Natural killer cell (primary cell): ENCODE measurements around the gene PPP1R14D. TPM values are rescaled to one million over a fixed set of nuclear protein-coding genes. Genes with fewer than 3 reads are reported as not detected.

Experiments used
- ATAC-seq, 3 donors: fragments of 150-1000 bp in 2 of 3; fragments of 200-7000 bp in 1 of 3; cut with Tn5 transposase; 1 replicate in 1 of 3; 2 replicates in 2 of 3; pipeline ENCODE4 v1.10.0; 2021; ENCODE audit warnings: mild to moderate bottlenecking in 2 of 3, moderate library complexity in 2 of 3
- DNase-seq, 2 donors: peaks; one replicate each; pipeline versions ENCODE4 v3.0.0 to v3.0.0-alpha.2; 2013 to 2021; ENCODE audit warnings: mixed read lengths in 1 of 2
- H3K27ac ChIP-seq: one replicate; pipeline ENCODE4 v1.5.1; 2013; ENCODE audit warnings: mild to moderate bottlenecking, low read length
- H3K27me3 ChIP-seq: one replicate; pipeline ENCODE4 v1.6.1; 2013; ENCODE audit warnings: low read length; ENCODE audit not compliant: control insufficient read depth, insufficient read depth
- H3K36me3 ChIP-seq: one replicate; pipeline ENCODE4 v1.6.1; 2013; ENCODE audit warnings: low read length; ENCODE audit not compliant: control insufficient read depth, insufficient read depth
- H3K4me1 ChIP-seq: one replicate; pipeline ENCODE4 v1.6.1; 2013; ENCODE audit warnings: low read length; ENCODE audit not compliant: control insufficient read depth, insufficient read depth
- H3K4me3 ChIP-seq: one replicate; pipeline ENCODE4 v1.5.1; 2013; ENCODE audit warnings: low read length
- H3K9me3 ChIP-seq: one replicate; pipeline ENCODE4 v1.6.1; 2013; ENCODE audit warnings: low read length; ENCODE audit not compliant: control insufficient read depth, insufficient read depth
- H3K27ac Mint-ChIP-seq, 2 donors: one replicate each; pipeline ENCODE4 v1.8.0; 2022; ENCODE audit warnings: mild to moderate bottlenecking in 2 of 2, mixed read lengths in 2 of 2, moderate library complexity in 1 of 2
- H3K27me3 Mint-ChIP-seq, 2 donors: one replicate each; pipeline ENCODE4 v1.8.0; 2022; ENCODE audit warnings: low read depth in 2 of 2, mixed read lengths in 2 of 2
- H3K36me3 Mint-ChIP-seq: one replicate; pipeline ENCODE4 v1.8.0; 2022; ENCODE audit warnings: mixed read lengths
- H3K4me1 Mint-ChIP-seq, 2 donors: one replicate each; pipeline ENCODE4 v1.8.0; 2022; ENCODE audit warnings: mixed read lengths in 2 of 2
- H3K4me3 Mint-ChIP-seq: one replicate; pipeline ENCODE4 v1.8.0; 2022; ENCODE audit warnings: mild to moderate bottlenecking, moderate library complexity, mixed read lengths
- H3K9me3 Mint-ChIP-seq, 2 donors: one replicate each; pipeline ENCODE4 v1.8.0; 2022; ENCODE audit warnings: mixed read lengths in 2 of 2
- WGBS: methylation state at CpG from one replicate; pipeline ENCODE4 v1.1.7; 2013; ENCODE audit warnings: missing lambda C conversion rate; ENCODE audit not compliant: insufficient coverage; 5-methylcytosine and 5-hydroxymethylcytosine counted together
- intact Hi-C: fragments of 100-400 bp; cut with micrococcal nuclease; formaldehyde crosslinking; loops from one replicate; pipeline ENCODE4 v1.14.2; 2022
- total RNA-seq, 4 donors: library from RNA; stranded (reverse); fragments of 120-200 nt in 1 of 4; gene quantifications; one replicate each; pipeline versions ENCODE4 v1.2.3 to v1.2.4, GENCODE V29; 2013 to 2022
- TF ChIP-seq, protein P1 (sequence below): fragments of 200-600 bp; IDR thresholded peaks from one replicate; pipeline ENCODE4 v1.8.0; 2022; ENCODE audit warnings: antibody characterized with exemption

PPP1R14D gene
- total RNA-seq, 3 donors from 2014 or later (not counting 1 experiment from before 2014, with no cell fraction given), result not detected

- H3K4me3 ChIP-seq, result no peak overlapping the region
- no peak overlapping the region for H3K27ac ChIP-seq
- Mint-ChIP-seq H3K27ac (no peak overlapping the region), H3K27me3 (peaks cover 11 to 13% of the 10 kb centered on the region in 2 donors), H3K36me3 (no peaks in the 10 kb centered on the region), H3K4me3 (no peak overlapping the region), H3K4me1 (peaks cover 0 to 6% of the 10 kb centered on the region in 2 donors), H3K9me3 (no peaks in the 10 kb centered on the region)
- WGBS, result 80% methylated on average over 7 of the region's 8 CpGs
- H3K4me1 ChIP-seq, result peaks cover 14% of the 10 kb centered on the region
- H3K36me3 ChIP-seq, result no peaks in the 10 kb centered on the region
- intact Hi-C loops, result loop anchor here (1.0 to 5.0 kb wide), 3 partner anchors 38 to 326 kb away; partner anchors contain the start of gene VPS18
- no peak for DNase-seq
- no peak for ATAC-seq
- no peaks in the 10 kb centered on the region for H3K27me3 ChIP-seq
- no peaks in the 10 kb centered on the region for H3K9me3 ChIP-seq
- TF ChIP-seq, protein P1, sequence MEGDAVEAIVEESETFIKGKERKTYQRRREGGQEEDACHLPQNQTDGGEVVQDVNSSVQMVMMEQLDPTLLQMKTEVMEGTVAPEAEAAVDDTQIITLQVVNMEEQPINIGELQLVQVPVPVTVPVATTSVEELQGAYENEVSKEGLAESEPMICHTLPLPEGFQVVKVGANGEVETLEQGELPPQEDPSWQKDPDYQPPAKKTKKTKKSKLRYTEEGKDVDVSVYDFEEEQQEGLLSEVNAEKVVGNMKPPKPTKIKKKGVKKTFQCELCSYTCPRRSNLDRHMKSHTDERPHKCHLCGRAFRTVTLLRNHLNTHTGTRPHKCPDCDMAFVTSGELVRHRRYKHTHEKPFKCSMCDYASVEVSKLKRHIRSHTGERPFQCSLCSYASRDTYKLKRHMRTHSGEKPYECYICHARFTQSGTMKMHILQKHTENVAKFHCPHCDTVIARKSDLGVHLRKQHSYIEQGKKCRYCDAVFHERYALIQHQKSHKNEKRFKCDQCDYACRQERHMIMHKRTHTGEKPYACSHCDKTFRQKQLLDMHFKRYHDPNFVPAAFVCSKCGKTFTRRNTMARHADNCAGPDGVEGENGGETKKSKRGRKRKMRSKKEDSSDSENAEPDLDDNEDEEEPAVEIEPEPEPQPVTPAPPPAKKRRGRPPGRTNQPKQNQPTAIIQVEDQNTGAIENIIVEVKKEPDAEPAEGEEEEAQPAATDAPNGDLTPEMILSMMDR, result no peak
These were observed 28.2 kb upstream of the PPP1R14D start for GRCh38 chr15:40856746-40857145.

DNA sequence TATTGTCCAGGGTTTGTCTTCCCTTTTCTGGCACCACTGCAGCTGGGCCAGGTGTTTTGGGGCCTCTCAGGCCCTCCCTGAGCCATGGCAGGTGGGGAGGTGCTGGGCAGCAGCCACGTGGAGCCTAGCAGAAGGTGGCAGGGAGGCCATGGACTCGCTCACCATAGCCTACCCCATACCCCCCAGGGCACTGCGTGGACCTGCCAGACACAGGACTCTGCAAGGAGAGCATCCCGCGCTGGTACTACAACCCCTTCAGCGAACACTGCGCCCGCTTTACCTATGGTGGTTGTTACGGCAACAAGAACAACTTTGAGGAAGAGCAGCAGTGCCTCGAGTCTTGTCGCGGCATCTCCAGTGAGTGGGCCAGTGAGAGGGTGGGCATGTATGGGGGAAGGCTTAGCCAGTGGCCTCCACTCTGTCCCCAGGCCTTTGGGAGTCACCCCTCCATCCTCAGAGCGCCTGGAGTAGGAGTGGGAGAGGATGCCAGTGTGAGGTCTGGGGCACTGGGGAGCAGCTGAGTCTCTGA, 27.3 kb upstream of the PPP1R14D start:
- no peak overlapping the region for H3K4me3 Mint-ChIP-seq
- H3K27ac Mint-ChIP-seq, result no peak overlapping the region
- intact Hi-C loops, result loop anchor here (5.0 kb wide), 2 partner anchors 167 to 327 kb away; no protein-coding TSS in a partner anchor
- Histone ChIP-seq H3K9me3 (no peaks in the 10 kb centered on the region), H3K4me3 (no peak overlapping the region), H3K27ac (no peak overlapping the region), H3K27me3 (no peaks in the 10 kb centered on the region), H3K4me1 (peaks cover 14% of the 10 kb centered on the region), H3K36me3 (no peaks in the 10 kb centered on the region)
- no peaks in the 10 kb centered on the region for H3K9me3 Mint-ChIP-seq
- peaks cover 11 to 13% of the 10 kb centered on the region in 2 donors for H3K27me3 Mint-ChIP-seq
- DNase-seq (no peak), ATAC-seq (no peak)
- H3K4me1 Mint-ChIP-seq, result peaks cover 0 to 6% of the 10 kb centered on the region in 2 donors
- no peaks in the 10 kb centered on the region for H3K36me3 Mint-ChIP-seq
- 81% methylated on average over 12 of the region's 13 CpGs for WGBS
- TF ChIP-seq, protein P1, result no peak

GRCh38 chr15:40854161-40854560, 25.7 kb upstream of the PPP1R14D start:
- WGBS, result 91% methylated on average over 9 of the region's 10 CpGs
- intact Hi-C loops, result no loop called here
- H3K36me3 Mint-ChIP-seq, result no peaks in the 10 kb centered on the region

More at GRCh38 chr15:40854161-40854560, 25.7 kb upstream of the PPP1R14D start:
- Mint-ChIP-seq H3K27ac (no peak overlapping the region), H3K27me3 (peaks cover 5 to 12% of the 10 kb centered on the region in 2 donors), H3K4me1 (peaks cover 0 to 4% of the 10 kb centered on the region in 2 donors), H3K4me3 (no peak overlapping the region), H3K9me3 (no peaks in the 10 kb centered on the region)
- no peaks in the 10 kb centered on the region for H3K27me3 ChIP-seq
- DNase-seq, result no peak
- H3K9me3 ChIP-seq, result no peaks in the 10 kb centered on the region
- ATAC-seq, result no peak
- no peak overlapping the region for H3K4me3 ChIP-seq
- H3K27ac ChIP-seq, result no peak overlapping the region
- TF ChIP-seq, protein P1, result no peak
- H3K36me3 ChIP-seq, result no peaks in the 10 kb centered on the region
- peaks cover 11% of the 10 kb centered on the region for H3K4me1 ChIP-seq
